Neural cell (in vitro differentiated cells): ENCODE data around the gene GCDH. TPM values are rescaled to one million over a fixed set of nuclear protein-coding genes. Genes with fewer than 3 reads are reported as not detected.

Source experiments
- H2AFZ ChIP-seq: fragments of 200-600, 300-800 bp; sonication (generic), shearing (Covaris generic); 2 replicates; pipeline ENCODE4 v1.6.0; 2014; ENCODE audit warnings: low read depth, mild to moderate bottlenecking, antibody characterized with exemption, low read length, moderate library complexity
- H3F3A ChIP-seq: fragments of 200-600 bp; shearing (Covaris generic); 2 replicates; pipeline ENCODE4 v1.6.1; 2016; ENCODE audit warnings: mild to moderate bottlenecking, moderate library complexity, mixed read lengths, antibody characterized with exemption, low read length; ENCODE audit not compliant: insufficient read depth, poor library complexity, severe bottlenecking
- H3K27ac ChIP-seq: fragments of 200-600, 300-800 bp; sonication (generic), shearing (Covaris generic); 2 replicates; pipeline ENCODE4 v1.5.1; 2014; ENCODE audit warnings: mild to moderate bottlenecking, low read length, moderate library complexity
- H3K27me3 ChIP-seq: fragments of 300-800, 200-600 bp; sonication (generic), shearing (Covaris generic); 2 replicates; pipeline ENCODE4 v1.6.0; 2014; ENCODE audit warnings: mild to moderate bottlenecking, low read depth, low read length, moderate library complexity; ENCODE audit not compliant: insufficient read depth
- H3K36me3 ChIP-seq: fragments of 300-800, 200-600 bp; sonication (generic), shearing (Covaris generic); 2 replicates; pipeline ENCODE4 v1.5.1; 2014; ENCODE audit warnings: mild to moderate bottlenecking, antibody characterized with exemption, low read length, moderate library complexity; ENCODE audit not compliant: insufficient read depth
- H3K4me2 ChIP-seq: fragments of 300-800, 200-600 bp; sonication (generic), shearing (Covaris generic); 2 replicates; pipeline ENCODE4 v1.6.0; 2014; ENCODE audit warnings: mild to moderate bottlenecking, low read length
- H3K4me3 ChIP-seq: fragments of 300-800, 200-600 bp; sonication (generic), shearing (Covaris generic); 2 replicates; pipeline ENCODE4 v1.5.1; 2014; ENCODE audit warnings: mild to moderate bottlenecking, low read length, moderate library complexity
- H3K79me2 ChIP-seq: fragments of 200-600 bp; shearing (Covaris generic); replicated peaks from 2 replicates; pipeline ENCODE4 v1.6.0; 2014; ENCODE audit warnings: mild to moderate bottlenecking, low read length, moderate library complexity; ENCODE audit not compliant: insufficient read depth
- H3K9ac ChIP-seq: fragments of 300-800, 200-600 bp; sonication (generic), shearing (Covaris generic); 2 replicates; pipeline ENCODE4 v1.6.1; 2016; ENCODE audit warnings: mild to moderate bottlenecking, low read length, mixed read lengths
- H3K9me2 ChIP-seq: fragments of 200-600 bp; shearing (Covaris generic); 2 replicates; pipeline ENCODE4 v1.6.1; 2016; ENCODE audit warnings: mild to moderate bottlenecking, low read length, mixed read lengths; ENCODE audit not compliant: insufficient read depth
- H3K9me3 ChIP-seq: fragments of 200-600, 300-800 bp; sonication (generic), shearing (Covaris generic); 2 replicates; pipeline ENCODE4 v1.6.1; 2016; ENCODE audit warnings: mild to moderate bottlenecking, mixed run types, low read length, moderate library complexity, mixed read lengths
- H4K20me1 ChIP-seq: fragments of 200-600 bp; shearing (Covaris generic); 2 replicates; pipeline ENCODE4 v1.6.1; 2016; ENCODE audit warnings: mild to moderate bottlenecking, mixed run types; ENCODE audit not compliant: insufficient read depth
- CTCF ChIP-seq: fragments of 450-650 bp; IDR thresholded peaks from 2 replicates; pipeline ENCODE4 v1.5.1; 2014; ENCODE audit warnings: antibody characterized with exemption, mild to moderate bottlenecking, moderate library complexity; ENCODE audit not compliant: poor library complexity, severe bottlenecking
- EP300 ChIP-seq: fragments of 450-650 bp; conservative IDR thresholded peaks from 2 replicates; pipeline ENCODE4 v1.6.1; 2014; ENCODE audit warnings: antibody characterized with exemption, mild to moderate bottlenecking, moderate library complexity; ENCODE audit not compliant: poor library complexity, severe bottlenecking
- EZH2 ChIP-seq: fragments of 200-600, 300-800 bp; shearing (Covaris generic), sonication (generic); IDR thresholded peaks from 2 replicates; pipeline ENCODE4 v1.6.1; 2014; ENCODE audit warnings: antibody characterized with exemption, low read length, borderline replicate concordance, mild to moderate bottlenecking; ENCODE audit not compliant: insufficient read depth, poor library complexity, severe bottlenecking
- MXI1 ChIP-seq: fragments of 450-650 bp; conservative IDR thresholded peaks from 2 replicates; pipeline ENCODE4 v1.6.1; 2014; ENCODE audit warnings: antibody characterized with exemption, mild to moderate bottlenecking; ENCODE audit not compliant: poor library complexity, severe bottlenecking
- POLR2AphosphoS5 ChIP-seq: IDR thresholded peaks from 2 replicates; pipeline ENCODE4 v1.6.1; 2012
- RAD21 ChIP-seq: fragments of 450-650 bp; conservative IDR thresholded peaks from 2 replicates; pipeline ENCODE4 v1.6.1; 2014; ENCODE audit warnings: antibody characterized with exemption, mild to moderate bottlenecking, moderate library complexity
- SMC3 ChIP-seq: fragments of 450-650 bp; conservative IDR thresholded peaks from 2 replicates; pipeline ENCODE4 v1.6.1; 2014; ENCODE audit warnings: antibody characterized with exemption, mild to moderate bottlenecking, moderate library complexity; ENCODE audit not compliant: poor library complexity
- TAF1 ChIP-seq: IDR thresholded peaks from 2 replicates; pipeline ENCODE4 v1.6.1; 2012; ENCODE audit warnings: low read depth
- polyA plus RNA-seq: library from polyadenylated mRNA; depleted of rRNA; stranded (reverse); fragments of >200 nt; gene quantifications from 2 replicates; pipeline ENCODE4 v1.2.3, GENCODE V29; 2014
- TF ChIP-seq, protein P1 (sequence below): IDR thresholded peaks from 2 replicates; pipeline ENCODE4 v1.6.1; 2012; ENCODE audit warnings: borderline replicate concordance

GCDH gene
- polyA plus RNA-seq, 1 donor from 2014 or later: 35.4 TPM

DNA sequence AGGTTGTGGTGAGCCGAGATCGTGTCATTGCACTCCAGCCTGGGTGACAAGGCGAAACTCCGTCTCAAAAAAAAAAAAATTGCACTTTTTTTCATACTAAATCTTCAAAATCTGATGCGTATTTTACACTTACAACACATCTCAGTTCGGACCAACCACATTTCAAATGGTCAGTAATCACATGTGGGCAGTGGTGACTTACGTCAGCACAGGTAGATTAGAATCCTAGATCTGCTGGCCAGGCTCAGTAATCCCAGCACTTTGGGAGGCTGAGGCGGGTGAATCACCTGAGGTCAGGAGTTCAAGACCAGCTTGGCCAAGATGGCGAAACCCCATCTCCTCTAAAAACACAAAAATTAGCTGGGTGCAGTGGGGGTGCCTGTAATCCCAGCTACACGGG lies 44.1 kb downstream of the GCDH start:
- Histone ChIP-seq H3F3A (no peaks in the 10 kb centered on the region), H3K4me2 (no peak overlapping the region), H3K9me3 (no peaks in the 10 kb centered on the region), H3K79me2 (peaks cover 31% of the 10 kb centered on the region), H3K9me2 (no peaks in the 10 kb centered on the region), H4K20me1 (no peaks in the 10 kb centered on the region), H3K36me3 (no peaks in the 10 kb centered on the region), H3K27ac (no peak overlapping the region), H3K4me3 (no peak overlapping the region), H3K27me3 (no peaks in the 10 kb centered on the region), H2AFZ (no peak overlapping the region), H3K9ac (no peak overlapping the region)
- TF ChIP-seq POLR2AphosphoS5 (no peak), EP300 (no peak), CTCF (no peak), RAD21 (no peak), SMC3 (no peak), EZH2 (no peak), TAF1 (no peak), MXI1 (no peak)
- TF ChIP-seq, protein P1, sequence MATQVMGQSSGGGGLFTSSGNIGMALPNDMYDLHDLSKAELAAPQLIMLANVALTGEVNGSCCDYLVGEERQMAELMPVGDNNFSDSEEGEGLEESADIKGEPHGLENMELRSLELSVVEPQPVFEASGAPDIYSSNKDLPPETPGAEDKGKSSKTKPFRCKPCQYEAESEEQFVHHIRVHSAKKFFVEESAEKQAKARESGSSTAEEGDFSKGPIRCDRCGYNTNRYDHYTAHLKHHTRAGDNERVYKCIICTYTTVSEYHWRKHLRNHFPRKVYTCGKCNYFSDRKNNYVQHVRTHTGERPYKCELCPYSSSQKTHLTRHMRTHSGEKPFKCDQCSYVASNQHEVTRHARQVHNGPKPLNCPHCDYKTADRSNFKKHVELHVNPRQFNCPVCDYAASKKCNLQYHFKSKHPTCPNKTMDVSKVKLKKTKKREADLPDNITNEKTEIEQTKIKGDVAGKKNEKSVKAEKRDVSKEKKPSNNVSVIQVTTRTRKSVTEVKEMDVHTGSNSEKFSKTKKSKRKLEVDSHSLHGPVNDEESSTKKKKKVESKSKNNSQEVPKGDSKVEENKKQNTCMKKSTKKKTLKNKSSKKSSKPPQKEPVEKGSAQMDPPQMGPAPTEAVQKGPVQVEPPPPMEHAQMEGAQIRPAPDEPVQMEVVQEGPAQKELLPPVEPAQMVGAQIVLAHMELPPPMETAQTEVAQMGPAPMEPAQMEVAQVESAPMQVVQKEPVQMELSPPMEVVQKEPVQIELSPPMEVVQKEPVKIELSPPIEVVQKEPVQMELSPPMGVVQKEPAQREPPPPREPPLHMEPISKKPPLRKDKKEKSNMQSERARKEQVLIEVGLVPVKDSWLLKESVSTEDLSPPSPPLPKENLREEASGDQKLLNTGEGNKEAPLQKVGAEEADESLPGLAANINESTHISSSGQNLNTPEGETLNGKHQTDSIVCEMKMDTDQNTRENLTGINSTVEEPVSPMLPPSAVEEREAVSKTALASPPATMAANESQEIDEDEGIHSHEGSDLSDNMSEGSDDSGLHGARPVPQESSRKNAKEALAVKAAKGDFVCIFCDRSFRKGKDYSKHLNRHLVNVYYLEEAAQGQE: no peak

- no peaks in the 10 kb centered on the region for H3K27me3 ChIP-seq
- no peak overlapping the region for H3K4me2 ChIP-seq
- H4K20me1 ChIP-seq: no peaks in the 10 kb centered on the region
- peaks cover 36% of the 10 kb centered on the region for H3K79me2 ChIP-seq
- H3K9me3 ChIP-seq: no peaks in the 10 kb centered on the region
- H3K9ac ChIP-seq: no peak overlapping the region
- H3K9me2 ChIP-seq: no peaks in the 10 kb centered on the region
- no peaks in the 10 kb centered on the region for H3F3A ChIP-seq
- H3K27ac ChIP-seq: no peak overlapping the region
- H3K36me3 ChIP-seq: no peaks in the 10 kb centered on the region
- H2AFZ ChIP-seq: no peak overlapping the region
- H3K4me3 ChIP-seq: no peak overlapping the region
- TF ChIP-seq EP300: no peak
- TF ChIP-seq CTCF: no peak
- no peak for TF ChIP-seq SMC3
- TF ChIP-seq MXI1: no peak
- no peak for TF ChIP-seq POLR2AphosphoS5
- TF ChIP-seq, protein P1: no peak
- no peak for TF ChIP-seq RAD21
- no peak for TF ChIP-seq TAF1
- TF ChIP-seq EZH2: no peak
Observed at GRCh38 chr19:12936582-12936981, 45.6 kb downstream of the GCDH start.
